HCT116 (cell line): Measurements from ENCODE around the gene SLC34A3.

ENCODE experiments used
- FOSL1 ChIP-seq: IDR thresholded peaks from 2 replicates; pipeline ENCODE4 v1.6.1; 2012; ENCODE audit warnings: low read depth
- POLR2A ChIP-seq: IDR thresholded peaks from 2 replicates; pipeline ENCODE4 v1.7.0; 2011; ENCODE audit warnings: borderline replicate concordance; ENCODE audit not compliant: insufficient read depth, insufficient read length; ENCODE audit errors: extremely low read depth
- RAD21 ChIP-seq: IDR thresholded peaks from 2 replicates; pipeline ENCODE4 v1.6.1; 2012; ENCODE audit warnings: low read depth, mild to moderate bottlenecking
- TF ChIP-seq, protein P1 (sequence below), 3 experiments: fragments of 200-600 bp in 1 of 3; sonication (generic) in 1 of 3; IDR thresholded peaks in 2 of 3; conservative IDR thresholded peaks in 1 of 3; 2 replicates each; pipeline ENCODE4 v1.5.1; 2012 to 2017; ENCODE audit warnings: low read depth in 2 of 3, low read length in 2 of 3, antibody characterized with exemption in 1 of 3, borderline replicate concordance in 1 of 3, control low read depth in 1 of 3, mild to moderate bottlenecking in 1 of 3, mixed read lengths in 1 of 3, mixed run types in 1 of 3, moderate library complexity in 1 of 3; ENCODE audit not compliant: insufficient read depth in 1 of 3

GRCh38 chr9:137255448-137256114 is 24.9 kb downstream of the SLC34A3 start:
- TF ChIP-seq, protein P1, sequence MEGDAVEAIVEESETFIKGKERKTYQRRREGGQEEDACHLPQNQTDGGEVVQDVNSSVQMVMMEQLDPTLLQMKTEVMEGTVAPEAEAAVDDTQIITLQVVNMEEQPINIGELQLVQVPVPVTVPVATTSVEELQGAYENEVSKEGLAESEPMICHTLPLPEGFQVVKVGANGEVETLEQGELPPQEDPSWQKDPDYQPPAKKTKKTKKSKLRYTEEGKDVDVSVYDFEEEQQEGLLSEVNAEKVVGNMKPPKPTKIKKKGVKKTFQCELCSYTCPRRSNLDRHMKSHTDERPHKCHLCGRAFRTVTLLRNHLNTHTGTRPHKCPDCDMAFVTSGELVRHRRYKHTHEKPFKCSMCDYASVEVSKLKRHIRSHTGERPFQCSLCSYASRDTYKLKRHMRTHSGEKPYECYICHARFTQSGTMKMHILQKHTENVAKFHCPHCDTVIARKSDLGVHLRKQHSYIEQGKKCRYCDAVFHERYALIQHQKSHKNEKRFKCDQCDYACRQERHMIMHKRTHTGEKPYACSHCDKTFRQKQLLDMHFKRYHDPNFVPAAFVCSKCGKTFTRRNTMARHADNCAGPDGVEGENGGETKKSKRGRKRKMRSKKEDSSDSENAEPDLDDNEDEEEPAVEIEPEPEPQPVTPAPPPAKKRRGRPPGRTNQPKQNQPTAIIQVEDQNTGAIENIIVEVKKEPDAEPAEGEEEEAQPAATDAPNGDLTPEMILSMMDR (IDR thresholded peaks at IDR 0.05 in 2 of 3, conservative IDR thresholded peaks at IDR 0.05 in 1 of 3; ENCODE audit: borderline replicate concordance in 1 of 3, insufficient read depth in 1 of 3, low read depth in 2 of 3, low read length in 2 of 3) = no peak
- TF ChIP-seq RAD21 (no peak), POLR2A (no peak), FOSL1 (no peak)
